Activated T-cell treated with anti-CD3 and anti-CD28 coated beads, Interleukin-2, amount 50 U/mL, for 1 hour (primary cell): ENCODE data around the gene RASSF8.

Source experiments
- DNase-seq: peaks from one replicate; pipeline ENCODE4 v3.0.0-alpha.2; 2020

RASSF8 gene

GRCh38 chr12:25965682-25966081 is 7.2 kb downstream of the RASSF8 start:
- DNase-seq = no peak

- no peak for DNase-seq
These were observed 11.6 kb downstream of the RASSF8 start for GRCh38 chr12:25970082-25970481.

GRCh38 chr12:25970916-25971653 is 12.6 kb downstream of the RASSF8 start:
- no peak for DNase-seq

GRCh38 chr12:25971654-25972041 is 13.2 kb downstream of the RASSF8 start:
- no peak for DNase-seq

- DNase-seq = no peak
These were observed 14.3 kb downstream of the RASSF8 start for GRCh38 chr12:25972783-25973182.

GRCh38 chr12:25975179-25975578 is 16.7 kb downstream of the RASSF8 start:
- no peak for DNase-seq

- no peak for DNase-seq
These were observed 17.2 kb downstream of the RASSF8 start for GRCh38 chr12:25975682-25976081.

GRCh38 chr12:25976289-25976688 is 17.8 kb downstream of the RASSF8 start:
- DNase-seq = no peak

GRCh38 chr12:25977047-25977446 is 18.6 kb downstream of the RASSF8 start:
- no peak for DNase-seq

GRCh38 chr12:25979059-25979458 is 20.6 kb downstream of the RASSF8 start:
- no peak for DNase-seq

- DNase-seq = no peak
These were observed 21.1 kb downstream of the RASSF8 start for GRCh38 chr12:25979563-25979962.

GRCh38 chr12:25980035-25980434 is 21.6 kb downstream of the RASSF8 start:
- no peak for DNase-seq

- no peak for DNase-seq
These were observed 23.1 kb downstream of the RASSF8 start for GRCh38 chr12:25981597-25981996.

- no peak for DNase-seq
These were observed 23.9 kb downstream of the RASSF8 start for GRCh38 chr12:25982416-25982815.

GRCh38 chr12:25983625-25984024 is 25.1 kb downstream of the RASSF8 start:
- DNase-seq = no peak

- DNase-seq = no peak
These were observed 26.3 kb downstream of the RASSF8 start for GRCh38 chr12:25984759-25985158.

- no peak for DNase-seq
These were observed 27.1 kb downstream of the RASSF8 start for GRCh38 chr12:25985316-25986175.

- DNase-seq = no peak
These were observed 27.7 kb downstream of the RASSF8 start for GRCh38 chr12:25986180-25986579.

- no peak for DNase-seq
These were observed 30.0 kb downstream of the RASSF8 start for GRCh38 chr12:25988505-25988904.

GRCh38 chr12:25990495-25990894 is 32.0 kb downstream of the RASSF8 start:
- no peak for DNase-seq

- no peak for DNase-seq
These were observed 33.7 kb downstream of the RASSF8 start for GRCh38 chr12:25992026-25992782.

- DNase-seq = no peak
These were observed 35.6 kb downstream of the RASSF8 start for GRCh38 chr12:25993901-25994651.
